NCI-H1694 treated with DMSO at 0.1 percent for 48 hours (cell line): ENCODE measurements around the gene VAMP7.
"Not testable (repeated sequence)": the region's sequence is repeated elsewhere in the genome, so short reads cannot be mapped to it uniquely, and the experiment has no call there.

Experiments
- DNase-seq: peaks from one replicate; lab custom pipeline; 2025; lab: John Stamatoyannopoulos, UW

The VAMP7 gene

GRCh38 chrX:155907661-155908060, 26.5 kb downstream of the VAMP7 start:
- not testable (repeated sequence) for DNase-seq

GRCh38 chrX:155923200-155923599, 42.1 kb downstream of the VAMP7 start:
- no peak for DNase-seq

GRCh38 chrX:155930852-155931618, 49.9 kb downstream of the VAMP7 start:
- not testable (repeated sequence) for DNase-seq

- DNase-seq, result no peak
These were observed 57.0 kb downstream of the VAMP7 start for GRCh38 chrX:155938132-155938531.

- no peak for DNase-seq
These were observed 68.0 kb downstream of the VAMP7 start for GRCh38 chrX:155949098-155949497.

- no peak for DNase-seq
These were observed 70.2 kb downstream of the VAMP7 start for GRCh38 chrX:155951237-155951789.

- DNase-seq, result no peak
These were observed 71.9 kb downstream of the VAMP7 start for GRCh38 chrX:155953055-155953454.

GRCh38 chrX:155954793-155955192, 73.6 kb downstream of the VAMP7 start:
- no peak for DNase-seq

GRCh38 chrX:155956099-155956498, 75.0 kb downstream of the VAMP7 start:
- no peak for DNase-seq

- DNase-seq, result no peak
These were observed 75.5 kb downstream of the VAMP7 start for GRCh38 chrX:155956649-155957048.

- DNase-seq, result no peak
These were observed 76.7 kb downstream of the VAMP7 start for GRCh38 chrX:155957843-155958242.

- no peak for DNase-seq
These were observed 78.0 kb downstream of the VAMP7 start for GRCh38 chrX:155959018-155959587.

- DNase-seq, result no peak
These were observed 81.8 kb downstream of the VAMP7 start for GRCh38 chrX:155962906-155963305.

- DNase-seq, result peak; percentile 35
These were observed 85.7 kb downstream of the VAMP7 start for GRCh38 chrX:155966876-155967275.

GRCh38 chrX:155967653-155968325, 86.6 kb downstream of the VAMP7 start:
- DNase-seq, result no peak

- DNase-seq, result no peak
These were observed 87.1 kb downstream of the VAMP7 start for GRCh38 chrX:155968326-155968661.

- no peak for DNase-seq
These were observed 87.6 kb downstream of the VAMP7 start for GRCh38 chrX:155968791-155969190.

GRCh38 chrX:155971658-155972057, 90.5 kb downstream of the VAMP7 start:
- not testable (repeated sequence) for DNase-seq

GRCh38 chrX:155972241-155972640, 91.1 kb downstream of the VAMP7 start:
- not testable (repeated sequence) for DNase-seq

- DNase-seq, result no peak
These were observed 102.2 kb downstream of the VAMP7 start for GRCh38 chrX:155983326-155983725.

GRCh38 chrX:155985208-155985607, 104.1 kb downstream of the VAMP7 start:
- no peak for DNase-seq

GRCh38 chrX:155986995-155987394, 105.8 kb downstream of the VAMP7 start:
- DNase-seq, result not testable (repeated sequence)

GRCh38 chrX:155988859-155989258, 107.7 kb downstream of the VAMP7 start:
- no peak for DNase-seq
